Upper lobe of left lung (tissue), 6 donors: ENCODE measurements around the gene RBBP8NL. TPM values are rescaled to one million over a fixed set of nuclear protein-coding genes. Genes with fewer than 3 reads are reported as not detected.

Source experiments
- ATAC-seq, 2 donors: fragments of 200-7000 bp; cut with Tn5 transposase; one replicate each; pipeline ENCODE4 v1.9.1; 2022; ENCODE audit warnings: mild to moderate bottlenecking in 2 of 2, moderate library complexity in 2 of 2; ENCODE audit not compliant: low FRiP score in 2 of 2
- DNase-seq, 2 donors: peaks; one replicate each; pipeline ENCODE4 v3.0.0-alpha.2; 2019 to 2020
- H3K27ac ChIP-seq, 4 donors: fragments of 200-600 bp; sonication (generic); one replicate each; pipeline ENCODE4 v1.5.1; 2016 to 2019
- H3K27me3 ChIP-seq, 4 donors: fragments of 200-600 bp; sonication (generic); one replicate each; pipeline ENCODE4 v1.5.1; 2017 to 2019
- H3K36me3 ChIP-seq, 4 donors: fragments of 200-600 bp; sonication (generic); one replicate each; pipeline ENCODE4 v1.5.1; 2016 to 2019
- H3K4me1 ChIP-seq, 4 donors: fragments of 200-600 bp; sonication (generic); one replicate each; pipeline ENCODE4 v1.5.1; 2018 to 2019
- H3K4me3 ChIP-seq, 4 donors: fragments of 200-600 bp; sonication (generic); one replicate each; pipeline ENCODE4 v1.5.1; 2017 to 2019; ENCODE audit warnings: mild to moderate bottlenecking in 2 of 4, moderate library complexity in 1 of 4
- H3K9me3 ChIP-seq, 4 donors: fragments of 200-600 bp; sonication (generic); one replicate each; pipeline ENCODE4 v1.5.1; 2018 to 2019
- CTCF ChIP-seq, 6 experiments: fragments of 450-650 bp in 4 of 6; fragments of 200-600 bp in 2 of 6; sonication (generic) in 2 of 6; IDR thresholded peaks; one replicate each; pipeline ENCODE4 v1.5.1; 2016 to 2019; ENCODE audit warnings: antibody characterized with exemption in 6 of 6
- EP300 ChIP-seq, 4 donors: sonication (generic); formaldehyde crosslinking; IDR thresholded peaks; one replicate each; pipeline ENCODE4 v1.5.1; 2017; ENCODE audit warnings: antibody characterized with exemption in 4 of 4, control low read depth in 2 of 4
- POLR2A ChIP-seq, 4 donors: fragments of 450-650 bp; IDR thresholded peaks; one replicate each; pipeline ENCODE4 v1.5.1; 2016 to 2017; ENCODE audit warnings: antibody characterized with exemption in 4 of 4, mild to moderate bottlenecking in 2 of 4
- POLR2AphosphoS5 ChIP-seq, 2 donors: sonication (generic); formaldehyde crosslinking; IDR thresholded peaks; one replicate each; pipeline ENCODE4 v1.5.1; 2017; ENCODE audit warnings: antibody characterized with exemption in 2 of 2
- WGBS, 2 donors: methylation state at CpG; one replicate each; pipeline ENCODE4 v1.1.5; 2017 to 2018; 5-methylcytosine and 5-hydroxymethylcytosine counted together
- total RNA-seq, 6 donors: library from RNA; depleted of rRNA in 4 of 6; stranded (reverse); fragments of >200 nt in 4 of 6; gene quantifications; one replicate each; pipeline versions ENCODE4 v1.1.0 to v1.2.1, GENCODE V29; 2016 to 2021
- donor health status: DM: no; HTN: no; CAD: no; lungs with moderate emphysema.
- donor health status: DM: no; HTN: yes; CAD: no; lungs with severe emphysema.

The RBBP8NL gene
- total RNA-seq, 6 donors from 2014 or later, result 0.51 to 6.3 (median 1.9) TPM; not detected in 1

- DNase-seq, result peak; percentile 27 to 68
These were observed 64.1 kb downstream of the RBBP8NL start for GRCh38 chr20:62362991-62363919.

GRCh38 chr20:62362590-62362940, 64.8 kb downstream of the RBBP8NL start:
- WGBS, 2 donors, result 74 to 75% methylated on average over 10 to 13 of the region's 13 CpGs
- peaks cover 0 to 16% (median 2%) of the 10 kb centered on the region in 4 donors for H3K27me3 ChIP-seq
- TF ChIP-seq POLR2AphosphoS5 (IDR thresholded peaks at IDR 0.05), result no peak
- ATAC-seq (no peak), DNase-seq (no peak)
- peak overlapping the region in 1 of 4 donors; percentile 3 for H3K4me3 ChIP-seq
- H3K27ac ChIP-seq, result peak overlapping the region; percentile 92 to 98 (median 95)
- no peaks in the 10 kb centered on the region for H3K9me3 ChIP-seq
- peaks cover 75 to 94% (median 88%) of the 10 kb centered on the region in 4 donors for H3K4me1 ChIP-seq
- peaks cover 0 to 10% (median 0%) of the 10 kb centered on the region in 4 donors for H3K36me3 ChIP-seq

More at GRCh38 chr20:62362991-62363919, 64.1 kb downstream of the RBBP8NL start:
- H3K27me3 ChIP-seq, result peaks cover 0 to 20% (median 2%) of the 10 kb centered on the region in 4 donors
- H3K27ac ChIP-seq, result peak overlapping the region; percentile 92 to 98 (median 95)
- H3K4me3 ChIP-seq, result peak overlapping the region in 1 of 4 donors; percentile 61
- H3K9me3 ChIP-seq, result no peaks in the 10 kb centered on the region
- no peak for ATAC-seq
- TF ChIP-seq CTCF (IDR thresholded peaks at IDR 0.05), result peak in 1 of 6 experiments; percentile 5
- no peak for TF ChIP-seq POLR2A (IDR thresholded peaks at IDR 0.05)
- peaks cover 75 to 94% (median 88%) of the 10 kb centered on the region in 4 donors for H3K4me1 ChIP-seq
- WGBS, 2 donors, result 67 to 74% methylated on average over 9 to 17 of the region's 20 CpGs
- H3K36me3 ChIP-seq, result peaks cover 0 to 10% (median 0%) of the 10 kb centered on the region in 4 donors

- peak overlapping the region; percentile 92 to 98 (median 95) for H3K27ac ChIP-seq
- TF ChIP-seq CTCF (IDR thresholded peaks at IDR 0.05) (no peak), POLR2AphosphoS5 (IDR thresholded peaks at IDR 0.05) (peak; percentile 21 to 40), EP300 (IDR thresholded peaks at IDR 0.05) (peak in 3 of 4 donors; percentile 69 to 82 (median 78)), POLR2A (IDR thresholded peaks at IDR 0.05) (peak in 1 of 4 donors; percentile 18)
- no peaks in the 10 kb centered on the region for H3K9me3 ChIP-seq
- H3K4me3 ChIP-seq, result no peak overlapping the region
- H3K27me3 ChIP-seq, result peaks cover 0 to 10% (median 2%) of the 10 kb centered on the region in 4 donors
- ATAC-seq (peak; percentile 12 to 80), DNase-seq (peak; percentile 74 to 90)
- peaks cover 78 to 94% (median 90%) of the 10 kb centered on the region in 4 donors for H3K4me1 ChIP-seq
- 68 to 93% methylated on average over 10 to 34 of the region's 34 CpGs for WGBS, 2 donors
- H3K36me3 ChIP-seq, result peaks cover 0 to 10% (median 0%) of the 10 kb centered on the region in 4 donors
These were observed 65.3 kb downstream of the RBBP8NL start for GRCh38 chr20:62361799-62362589.

- Histone ChIP-seq H3K27ac (peak overlapping the region; percentile 92 to 98 (median 95)), H3K36me3 (peaks cover 0 to 12% (median 0%) of the 10 kb centered on the region in 4 donors), H3K27me3 (peaks cover 0 to 1% (median 0%) of the 10 kb centered on the region in 4 donors), H3K4me3 (peak overlapping the region in 1 of 4 donors; percentile 18), H3K9me3 (no peaks in the 10 kb centered on the region), H3K4me1 (peaks cover 86 to 96% (median 92%) of the 10 kb centered on the region in 4 donors)
- ATAC-seq (peak in 1 of 2 donors; percentile 13), DNase-seq (peak; percentile 85 to 90)
- no peak for TF ChIP-seq CTCF (IDR thresholded peaks at IDR 0.05)
- peak in 1 of 4 donors; percentile 51 for TF ChIP-seq POLR2A (IDR thresholded peaks at IDR 0.05)
- peak in 1 of 2 donors; percentile 56 for TF ChIP-seq POLR2AphosphoS5 (IDR thresholded peaks at IDR 0.05)
- TF ChIP-seq EP300 (IDR thresholded peaks at IDR 0.05), result peak in 1 of 4 donors; percentile 32
- WGBS, 2 donors, result 34 to 53% methylated on average over 3 to 18 of the region's 25 CpGs
These were observed 66.2 kb downstream of the RBBP8NL start for GRCh38 chr20:62360854-62361798.

Other genes starting within 250 kb of the RBBP8NL start
- gene MTG2, start 244.5 kb downstream of the RBBP8NL start, total RNA-seq, result 10 to 100 TPM; 28.3 to 42.3 (median 32.0) TPM
- gene HRH3, start 207.3 kb downstream of the RBBP8NL start, total RNA-seq, result not detected
- 10 to 100 TPM; 35.7 to 65.0 (median 48.0) TPM for gene OSBPL2, start 189.0 kb downstream of the RBBP8NL start, total RNA-seq
- gene ADRM1, start 124.5 kb downstream of the RBBP8NL start, total RNA-seq, result 100 to 1,000 TPM in 2 of 6 donors, 10 to 100 TPM in 4; 57.6 to 158 (median 91.6) TPM
- 1,000 to 10,000 TPM in 1 of 6 donors, 100 to 1,000 TPM in 5; 176 to 1,019 (median 307) TPM for gene LAMA5, start 60.2 kb downstream of the RBBP8NL start, total RNA-seq
- 1,000 to 10,000 TPM in 3 of 6 donors, 100 to 1,000 TPM in 2, 10 to 100 TPM in 1; 94.6 to 1,381 (median 998) TPM for gene RPS21, start 40.4 kb downstream of the RBBP8NL start, total RNA-seq
- gene CABLES2, start 20.3 kb downstream of the RBBP8NL start, total RNA-seq, result 1 to 10 TPM; 2.2 to 5.2 (median 4.0) TPM
- gene GATA5, start 48.5 kb upstream of the RBBP8NL start, total RNA-seq, result 10 to 100 TPM in 1 of 6 donors, 1 to 10 TPM in 4, under 1 TPM in 1; 0.98 to 10.5 (median 2.2) TPM
- gene SLCO4A1, start 215.0 kb upstream of the RBBP8NL start, total RNA-seq, result 10 to 100 TPM; 39.9 to 86.7 (median 49.1) TPM